ENCODE measurements around the gene KCND2.

GRCh38 chr7:120259386-120259785 is 13.6 kb upstream of the KCND2 start:
- no peak for TF ChIP-seq REST (IDR thresholded peaks at IDR 0.05; ENCODE audit: low read depth, low read length)
- TF ChIP-seq CTCF (IDR thresholded peaks at IDR 0.05): no peak
- no peak for TF ChIP-seq EZH2phosphoT487 (IDR thresholded peaks at IDR 0.05; ENCODE audit: borderline replicate concordance, low read depth)
- TF ChIP-seq EP300 (IDR thresholded peaks at IDR 0.05; ENCODE audit: borderline replicate concordance in 1 of 2, low read depth in 1 of 2, low read length in 1 of 2): no peak
- TF ChIP-seq GABPA (IDR thresholded peaks at IDR 0.05; ENCODE audit: low read depth): no peak
- TF ChIP-seq USF2 (IDR thresholded peaks at IDR 0.05; ENCODE audit: borderline replicate concordance, low read depth, low read length): no peak
- no peak for TF ChIP-seq MXI1 (IDR thresholded peaks at IDR 0.05; ENCODE audit: low read depth, low read length)
- TF ChIP-seq RCOR1 (IDR thresholded peaks at IDR 0.05; ENCODE audit: low read length): no peak
- TF ChIP-seq TCF12 (IDR thresholded peaks at IDR 0.05): no peak
- TF ChIP-seq POLR2AphosphoS5 (IDR thresholded peaks at IDR 0.05; ENCODE audit: low read depth, low read length): no peak
- TF ChIP-seq JUND (IDR thresholded peaks at IDR 0.05): 0 out of 2 replicates have a peak, but pooled peaks have one; percentile 5
- TF ChIP-seq TAF1 (IDR thresholded peaks at IDR 0.05; ENCODE audit: borderline replicate concordance, low read depth, low read length): no peak
